C4-2B (cell line): ENCODE measurements around the gene RASD1.

ENCODE experiments used
- CTCF ChIP-seq: fragments of 450-650 bp; conservative IDR thresholded peaks from 2 replicates; pipeline ENCODE4 v1.5.1; 2017; ENCODE audit warnings: mild to moderate bottlenecking
- ZFX ChIP-seq: fragments of 450-650 bp; IDR thresholded peaks from 2 replicates; pipeline ENCODE4 v1.6.1; 2017

DNA sequence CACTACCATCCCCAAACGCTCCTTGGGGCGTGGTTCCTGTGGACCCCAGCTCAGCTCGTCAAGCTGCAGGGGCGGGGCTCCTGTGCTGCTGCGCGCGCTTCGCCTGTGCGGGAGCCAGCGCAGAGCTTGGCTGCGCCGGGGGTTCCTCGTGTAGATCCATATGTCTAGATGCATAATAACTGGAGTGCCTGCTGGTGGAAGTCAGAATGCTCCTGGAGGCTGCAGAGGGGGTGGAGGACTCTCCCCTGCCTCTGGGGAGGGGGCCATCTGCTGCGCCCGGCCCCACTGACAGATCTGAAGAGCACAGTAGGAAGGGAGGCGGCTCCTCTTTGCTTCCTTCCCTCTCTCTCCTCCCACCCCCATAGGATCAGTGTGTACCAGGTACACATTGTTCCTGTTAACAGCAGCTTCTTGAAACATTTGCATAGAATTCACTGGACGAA lies 4.6 kb downstream of the RASD1 start:
- TF ChIP-seq CTCF (no peak), ZFX (no peak)
